Stimulated activated CD8-positive, alpha-beta memory T cell treated with anti-CD3 and anti-CD28 coated beads, Interleukin-4, amount 100 ng/mL, for 48 hours (primary cell): ENCODE measurements around the gene FAM110A.

ENCODE experiments used
- DNase-seq: peaks from one replicate; pipeline ENCODE4 v3.0.0-alpha.2; 2020

FAM110A gene

GRCh38 chr20:824490-824889 is 9.0 kb upstream of the FAM110A start:
- peak; percentile 11 for DNase-seq

- DNase-seq: peak; percentile 10
These were observed 8.6 kb upstream of the FAM110A start for GRCh38 chr20:824916-825315.

- DNase-seq: peak; percentile 18
These were observed 7.6 kb upstream of the FAM110A start for GRCh38 chr20:825710-826421.

- peak; percentile 10 for DNase-seq
These were observed 6.7 kb upstream of the FAM110A start for GRCh38 chr20:826695-827323.

- peak; percentile 7 for DNase-seq
These were observed 5.5 kb upstream of the FAM110A start for GRCh38 chr20:827981-828380.

GRCh38 chr20:828987-829386 is 4.5 kb upstream of the FAM110A start:
- DNase-seq: peak; percentile 22

GRCh38 chr20:829551-829950 is 4.0 kb upstream of the FAM110A start:
- DNase-seq: peak; percentile 12

- DNase-seq: no peak
These were observed 3.4 kb upstream of the FAM110A start for GRCh38 chr20:830011-830521.

GRCh38 chr20:831251-831650 is 2.3 kb upstream of the FAM110A start:
- peak; percentile 7 for DNase-seq

- no peak for DNase-seq
These were observed 1.6 kb upstream of the FAM110A start for GRCh38 chr20:831956-832355.

- DNase-seq: no peak
These were observed 430 bp upstream of the FAM110A start for GRCh38 chr20:833121-833449.

- no peak for DNase-seq
These were observed 734 bp downstream of the FAM110A start for GRCh38 chr20:834151-834746.

GRCh38 chr20:835608-836045 is 2.1 kb downstream of the FAM110A start:
- DNase-seq: no peak

- no peak for DNase-seq
These were observed 2.7 kb downstream of the FAM110A start for GRCh38 chr20:836190-836589.

- no peak for DNase-seq
These were observed 5.5 kb downstream of the FAM110A start for GRCh38 chr20:839015-839414.

- no peak for DNase-seq
These were observed 6.1 kb downstream of the FAM110A start for GRCh38 chr20:839626-840025.

GRCh38 chr20:840503-840857 is 7.0 kb downstream of the FAM110A start:
- DNase-seq: no peak

- DNase-seq: no peak
These were observed 7.5 kb downstream of the FAM110A start for GRCh38 chr20:840858-841567.

- DNase-seq: no peak
These were observed 8.3 kb downstream of the FAM110A start for GRCh38 chr20:841568-842546.

GRCh38 chr20:842547-842940 is 9.0 kb downstream of the FAM110A start:
- DNase-seq: no peak

- DNase-seq: no peak
These were observed 10.4 kb downstream of the FAM110A start for GRCh38 chr20:843912-844311.

GRCh38 chr20:844473-845225 is 11.1 kb downstream of the FAM110A start:
- DNase-seq: peak; percentile 88
